GM18502 (cell line): Measurements from ENCODE around the gene S100A13.
A peak's percentile ranks its signal among the peaks of the same experiment; 100 is the strongest.

Experiments
- ATAC-seq: cut with Tn5 transposase; IDR thresholded peaks from one replicate; pipeline ENCODE4 v1.9.1; 2021; ENCODE audit warnings: mild to moderate bottlenecking; ENCODE audit not compliant: unreplicated experiment, poor library complexity

The S100A13 gene

DNA sequence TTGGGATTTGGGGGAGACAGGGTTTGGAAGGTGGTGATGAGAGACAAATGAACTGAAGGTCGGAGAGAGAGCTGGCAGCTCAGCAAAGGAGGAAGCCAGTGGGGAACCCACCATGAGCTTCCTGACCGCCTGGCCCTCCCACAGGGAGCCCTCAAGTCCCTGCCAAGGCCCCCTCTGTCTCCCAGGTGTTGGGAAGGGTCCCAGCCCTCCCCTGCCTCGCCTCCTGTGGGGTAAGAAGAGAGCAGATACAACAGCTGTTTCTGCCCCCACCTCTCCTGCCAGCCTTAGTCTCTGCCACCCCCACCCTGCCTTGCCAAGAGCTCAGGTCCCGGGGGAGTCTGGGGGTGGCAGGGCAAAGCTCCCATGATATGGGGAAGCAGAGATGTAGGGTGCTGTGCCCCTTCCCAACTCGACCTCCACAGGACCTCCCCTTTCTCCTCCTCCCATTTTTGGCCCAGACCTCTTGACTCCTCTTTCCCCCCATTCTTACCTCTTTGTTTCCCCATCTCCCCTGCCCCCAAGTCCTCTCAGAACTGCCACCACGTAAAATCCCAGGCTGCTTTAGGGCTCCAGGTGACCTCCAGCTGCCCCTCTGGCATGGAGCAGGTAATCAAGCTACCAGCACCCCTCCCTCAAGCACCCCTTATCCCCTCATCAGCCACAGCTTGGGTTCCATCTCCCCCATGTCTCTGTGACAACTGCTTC lies 1.5 kb upstream of the S100A13 start:
- ATAC-seq: no peak

DNA sequence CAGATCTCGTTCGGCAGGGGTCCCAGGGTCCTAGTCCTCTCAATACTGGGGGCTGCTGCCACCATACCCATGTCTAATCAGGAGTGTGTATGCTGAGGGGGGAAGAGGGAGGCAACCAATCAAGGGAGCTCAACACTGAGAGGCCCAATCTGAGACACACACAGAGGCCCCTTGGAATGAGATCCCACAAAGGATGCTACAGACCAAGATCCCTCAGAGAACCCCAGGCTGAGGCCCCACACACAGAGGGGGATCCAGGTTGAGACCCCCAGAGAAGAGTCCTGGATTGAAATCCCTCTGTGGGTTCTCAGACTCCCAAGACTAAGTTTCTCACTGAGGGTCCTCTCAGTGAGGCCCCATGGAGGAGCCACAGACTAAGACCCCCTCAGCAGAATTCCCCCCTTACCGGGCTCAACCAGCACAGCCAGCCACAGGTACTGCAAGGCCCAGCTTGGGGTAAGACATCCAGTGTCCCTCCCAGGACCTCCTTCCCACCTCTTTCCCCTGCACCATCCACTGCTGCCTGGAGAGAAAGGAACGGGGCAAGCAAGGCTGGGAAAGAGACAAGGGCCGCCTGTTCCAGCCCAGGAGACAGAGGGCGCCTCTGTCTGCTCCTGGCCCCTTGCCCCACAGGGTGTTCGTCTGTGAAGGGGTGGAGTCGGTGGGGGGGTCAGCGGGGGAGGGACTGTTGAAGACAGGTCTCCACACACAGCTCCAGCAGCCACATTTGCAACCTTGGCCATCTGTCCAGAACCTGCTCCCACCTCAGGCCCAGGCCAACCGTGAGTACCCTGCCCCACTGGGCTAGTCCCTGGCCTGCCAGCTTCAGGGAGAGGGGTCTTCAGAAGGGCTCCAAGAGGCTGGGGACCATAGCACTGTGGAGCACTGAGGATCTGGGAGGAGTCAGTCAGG lies 666 bp upstream of the S100A13 start, which contains the start of gene S100A1:
TSS of gene S100A1 (plus strand) at position 720 of the 912 bp plus-strand sequence. CDS start 2,088 bp downstream, outside the sequence.
- ATAC-seq: no peak

DNA sequence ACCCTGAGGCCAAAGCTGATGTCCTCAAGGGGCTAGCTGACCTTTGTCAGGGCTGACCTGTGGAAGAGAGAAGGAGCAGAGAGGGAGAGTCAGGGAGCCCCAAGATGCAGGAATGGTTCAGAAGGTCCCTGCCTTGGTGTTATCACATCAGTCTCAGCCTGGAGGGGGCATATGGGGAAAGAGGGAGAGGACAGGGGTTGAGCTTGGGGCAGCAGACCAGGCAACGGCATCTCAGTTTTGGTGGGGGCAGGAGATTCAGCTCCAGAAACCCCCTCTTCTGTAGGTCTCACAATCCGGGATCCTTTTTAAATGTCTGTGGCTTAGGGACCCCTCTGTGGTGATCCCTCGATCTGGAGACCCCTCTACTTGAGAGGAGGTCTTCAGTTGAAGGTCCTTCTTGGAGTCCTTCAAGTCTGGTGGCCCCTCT lies 815 bp downstream of the S100A13 start:
- ATAC-seq: no peak

DNA sequence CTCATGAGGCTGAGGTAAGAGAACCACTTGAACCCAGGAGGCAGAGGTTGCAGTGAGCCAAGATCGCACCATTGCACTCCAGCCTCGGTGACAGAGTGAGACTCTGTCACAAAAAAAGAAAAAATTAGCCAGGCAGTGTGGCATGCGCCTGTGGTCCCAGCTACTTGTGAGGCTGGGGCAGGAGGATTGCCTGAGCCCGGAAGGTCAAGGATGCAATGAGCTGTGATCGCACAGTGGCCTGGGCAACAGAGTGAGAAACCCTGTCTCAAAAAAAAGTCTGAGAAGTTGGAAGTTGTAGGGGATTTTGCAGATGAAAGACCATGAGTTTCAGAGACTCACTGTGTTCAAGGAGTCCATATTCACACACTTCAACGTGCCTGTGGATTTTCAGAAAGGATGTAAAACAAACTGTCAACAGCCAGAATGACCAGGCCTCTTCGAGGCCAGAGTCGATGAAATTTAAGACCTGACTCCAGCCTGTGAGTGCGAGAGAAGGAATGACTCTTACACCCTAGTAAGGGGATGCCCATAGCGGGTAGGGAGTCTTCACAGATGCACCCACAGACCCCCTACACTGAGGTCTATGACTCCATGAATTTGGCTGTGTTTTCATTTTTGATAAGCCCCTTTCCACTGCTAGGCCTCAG lies 2.2 kb downstream of the S100A13 start:
- ATAC-seq: no peak

DNA sequence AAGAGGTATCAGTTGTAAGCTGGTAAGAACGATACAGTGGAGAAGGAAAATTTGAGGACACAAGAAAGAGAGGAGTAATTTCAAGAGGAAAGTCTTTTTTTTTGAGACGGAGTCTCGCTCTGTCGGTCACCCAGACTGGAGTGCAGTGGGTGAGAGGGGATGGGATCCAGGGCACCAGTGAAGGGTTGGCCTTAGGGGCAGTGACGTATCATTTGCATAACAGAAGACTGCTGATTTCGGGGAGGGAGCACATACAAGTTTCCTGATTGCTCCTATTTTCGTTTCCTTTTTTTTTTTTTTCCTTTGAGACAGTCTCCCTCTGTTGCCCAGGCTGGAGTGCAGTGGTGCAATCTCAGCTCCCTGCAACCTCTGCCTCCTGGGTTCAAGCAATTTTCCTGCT lies 4.2 kb downstream of the S100A13 start:
- no peak for ATAC-seq

DNA sequence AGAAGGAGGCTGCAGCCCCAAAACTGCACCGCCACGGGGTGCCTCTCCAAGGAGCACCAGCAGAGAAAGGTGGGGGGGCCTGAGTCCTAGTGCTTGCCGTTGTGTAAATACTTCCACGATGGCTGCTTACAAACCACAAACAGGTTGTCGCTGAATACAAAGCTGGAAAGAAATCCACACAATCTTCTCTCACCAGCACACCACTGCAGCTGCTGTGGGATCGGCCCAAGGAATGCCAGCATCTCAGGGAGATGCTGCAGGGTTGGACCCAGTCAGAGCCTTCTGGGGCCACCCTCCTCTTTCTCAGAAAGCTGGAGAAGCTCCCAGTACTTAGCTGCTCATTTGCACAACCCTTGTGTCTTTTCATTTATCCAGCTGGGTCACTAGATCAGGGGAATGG lies 8.1 kb downstream of the S100A13 start:
- ATAC-seq: no peak

DNA sequence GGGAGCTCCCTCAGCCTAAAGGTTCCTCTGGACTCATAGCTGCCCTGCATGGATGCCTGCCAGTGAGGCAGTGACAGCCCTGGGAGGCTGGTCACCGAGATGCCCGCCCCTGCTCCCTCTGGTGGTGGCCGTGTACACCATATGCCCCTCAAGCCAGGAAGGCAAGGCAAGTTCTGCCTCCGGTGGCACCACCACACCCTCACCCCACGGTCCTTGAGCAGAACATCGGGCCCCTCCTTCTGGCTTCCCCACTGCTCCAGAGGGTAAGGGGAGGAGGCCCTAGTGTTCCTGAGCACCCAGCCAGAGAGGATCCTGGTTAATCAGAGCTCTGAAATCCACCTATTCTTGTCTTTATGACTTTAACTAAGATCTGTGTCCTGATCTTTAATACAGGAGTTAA lies 9.6 kb downstream of the S100A13 start:
- peak; percentile 63 for ATAC-seq

DNA sequence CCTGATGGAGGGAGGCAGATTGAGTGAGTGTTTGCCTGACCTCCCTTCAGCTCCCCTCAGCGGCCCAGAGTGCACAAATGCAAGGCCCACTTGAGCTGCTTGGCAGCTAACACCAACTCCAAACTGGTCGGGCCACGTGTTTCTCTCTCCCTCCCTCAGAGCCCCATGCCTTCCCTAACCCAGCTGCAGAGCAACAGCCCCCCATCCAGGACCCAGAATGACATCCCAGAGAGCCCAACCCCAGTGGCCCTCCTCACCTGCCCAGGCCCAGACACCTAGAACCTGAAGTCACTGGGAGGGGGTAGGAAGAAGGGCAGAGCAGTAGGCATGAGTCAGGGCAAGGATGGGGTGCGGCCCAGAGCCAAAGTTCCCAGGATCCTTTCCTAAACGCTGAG lies 10.4 kb downstream of the S100A13 start:
- ATAC-seq: no peak

DNA sequence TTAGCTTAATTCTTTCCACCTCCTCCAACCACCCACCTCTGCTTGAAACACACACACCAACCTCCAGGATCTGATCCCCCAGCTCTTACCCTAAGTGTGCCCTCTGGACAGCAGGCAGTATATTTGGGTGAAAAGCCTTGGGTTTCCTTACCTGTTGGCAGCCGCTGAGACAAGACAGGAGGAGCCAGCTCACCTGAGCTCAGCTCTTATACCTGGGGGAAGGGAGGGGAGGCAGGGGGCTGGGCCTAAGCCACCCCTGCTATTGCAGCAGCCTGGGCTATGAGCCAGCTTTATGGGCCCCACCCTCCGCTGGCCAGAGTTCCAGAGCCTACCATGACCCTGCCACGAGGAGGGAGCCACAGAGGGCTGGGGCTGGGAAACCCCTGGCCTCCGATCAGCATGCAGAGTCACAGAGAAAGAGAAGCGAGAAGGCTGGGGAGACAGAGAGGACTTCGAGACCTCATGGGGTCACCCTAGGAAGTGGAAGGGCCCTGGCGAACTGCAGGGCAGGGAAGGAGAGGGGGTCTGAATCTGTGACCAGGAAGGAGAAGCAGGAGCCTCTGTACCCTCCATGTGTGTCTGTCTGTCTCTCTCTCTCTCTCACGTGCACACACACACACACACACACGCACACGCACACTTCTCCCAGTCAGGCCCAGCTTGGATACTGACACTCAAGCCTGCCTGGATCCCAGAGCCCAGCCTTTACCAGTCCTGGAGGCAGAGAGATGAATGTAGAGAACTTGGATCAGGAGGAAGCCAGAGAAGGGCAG lies 11.0 kb downstream of the S100A13 start, which contains the start of gene S100A14:
TSS of gene S100A14 (minus strand) at position 182 of the 773 bp plus-strand sequence. CDS start 467 bp downstream, outside the sequence.
- ATAC-seq: no peak

DNA sequence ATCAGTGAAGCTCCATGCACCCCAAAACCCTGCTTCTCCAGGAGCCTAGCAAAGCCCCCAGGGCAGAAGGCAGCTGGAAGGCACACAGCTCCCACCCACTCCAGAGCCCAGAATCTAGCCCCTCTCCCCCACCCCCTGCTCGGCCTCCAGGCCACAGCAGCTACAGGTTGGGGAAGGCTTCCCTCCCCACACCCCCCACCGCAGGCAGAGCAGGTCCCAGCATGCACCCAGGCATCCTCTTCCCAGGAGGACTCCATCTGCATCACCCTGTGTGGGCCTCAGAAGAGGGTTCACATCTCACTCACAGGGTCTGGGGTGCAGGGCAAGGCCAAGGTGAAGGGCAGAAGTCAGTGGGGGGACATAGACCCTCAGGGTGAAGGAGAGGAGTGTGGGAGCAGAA lies 11.9 kb downstream of the S100A13 start:
- ATAC-seq: no peak

DNA sequence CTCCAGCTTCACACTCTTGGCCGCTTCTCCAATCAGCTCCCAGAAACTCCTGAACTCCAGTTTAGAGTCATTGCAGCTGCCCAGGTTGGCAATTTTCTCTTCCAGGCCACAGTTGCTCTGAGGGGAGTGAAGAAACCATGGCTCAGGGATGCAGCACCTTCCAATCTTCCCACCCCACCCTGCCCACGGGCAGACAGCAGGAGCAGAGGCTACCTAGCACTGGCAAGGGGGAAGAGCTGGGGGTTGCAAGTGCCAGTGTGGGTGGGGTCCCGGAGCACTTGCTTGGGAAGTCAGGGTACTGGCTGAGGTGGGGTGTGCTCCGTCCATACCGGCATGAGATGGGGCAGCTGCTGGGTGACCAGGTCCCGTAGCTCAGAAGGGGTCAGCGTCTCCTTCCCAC lies 12.4 kb downstream of the S100A13 start:
- no peak for ATAC-seq

DNA sequence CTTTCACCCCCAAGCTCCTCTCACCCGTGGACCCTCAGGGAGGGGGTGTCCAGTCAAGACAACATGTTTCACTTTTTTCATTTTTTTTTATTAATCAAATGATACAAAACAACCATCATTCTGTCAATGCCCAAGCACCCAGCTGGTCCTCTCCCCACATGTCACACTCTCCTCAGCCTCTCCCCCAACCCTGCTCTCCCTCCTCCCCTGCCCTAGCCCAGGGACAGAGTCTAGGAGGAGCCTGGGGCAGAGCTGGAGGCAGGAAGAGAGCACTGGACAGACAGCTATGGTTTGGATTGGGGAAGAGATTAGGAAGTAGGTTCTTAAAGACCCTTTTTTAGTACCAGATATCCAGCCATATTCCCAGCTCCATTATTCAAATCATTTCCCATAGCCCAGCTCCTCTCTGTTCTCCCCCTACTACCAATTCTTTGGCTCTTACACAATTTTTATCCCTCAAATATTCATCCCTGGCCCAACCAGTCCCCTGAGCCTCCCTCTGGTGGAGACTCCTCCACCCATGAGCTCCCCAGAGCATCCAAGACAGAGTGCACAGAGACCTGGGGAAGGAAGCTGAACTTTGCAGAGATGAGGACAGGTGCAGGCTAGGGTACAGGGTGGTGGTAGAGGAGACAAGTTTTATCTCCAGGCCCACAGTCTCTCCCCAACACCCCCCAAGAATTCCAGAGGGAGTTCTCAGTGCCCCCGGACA lies 13.0 kb downstream of the S100A13 start:
- no peak for ATAC-seq

DNA sequence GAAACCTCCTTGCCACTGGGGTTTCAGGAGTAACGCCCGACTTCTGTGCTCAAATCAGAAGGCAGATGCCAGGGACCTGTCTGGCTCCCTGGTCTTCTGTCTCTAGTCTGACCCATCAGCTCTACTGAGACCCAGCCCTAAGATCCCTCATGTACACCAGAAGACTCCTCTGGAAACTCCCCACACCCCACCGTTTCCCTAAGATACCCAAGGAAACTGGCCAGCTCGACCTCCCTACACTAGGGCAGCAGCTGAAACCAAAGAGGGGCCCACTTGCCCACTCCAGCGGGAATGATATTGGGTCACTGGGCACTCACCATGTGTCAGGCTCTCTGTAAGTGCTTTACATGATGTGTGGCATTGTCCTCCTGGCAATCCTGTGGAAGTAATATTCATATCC lies 13.9 kb downstream of the S100A13 start:
- no peak for ATAC-seq

DNA sequence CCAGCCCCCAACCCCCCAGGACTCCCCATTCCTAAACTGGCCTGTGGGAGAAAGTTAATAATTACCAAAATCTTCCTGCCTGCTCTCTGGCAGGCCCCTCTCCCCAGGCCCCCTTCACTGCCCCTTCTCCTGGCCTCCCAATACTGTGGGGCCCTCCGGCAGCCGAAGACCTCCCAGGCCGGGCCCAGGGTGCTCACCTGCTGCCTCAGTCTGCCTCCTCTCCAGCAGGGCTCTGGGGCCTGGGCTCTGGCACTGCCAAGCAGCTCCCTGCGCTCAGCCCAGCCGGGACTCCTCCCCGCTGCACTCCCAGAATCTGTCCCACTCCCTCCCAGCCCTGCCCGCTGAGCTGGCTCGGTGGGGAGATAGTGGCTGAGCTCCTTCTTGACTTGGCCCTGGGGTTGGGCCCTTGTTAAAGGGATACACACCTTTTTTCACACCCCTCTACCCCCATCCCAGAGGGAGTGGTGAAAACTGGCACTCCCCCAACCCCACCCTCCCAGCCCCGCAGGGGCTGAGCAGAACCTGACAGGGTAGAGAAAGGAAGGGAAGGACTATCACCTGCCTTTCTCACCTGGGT lies 14.5 kb downstream of the S100A13 start, which contains the start of gene S100A16:
TSS of gene S100A16 (minus strand) at position 383 of the 577 bp plus-strand sequence. CDS start 4,986 bp downstream, outside the sequence.
- no peak for ATAC-seq

DNA sequence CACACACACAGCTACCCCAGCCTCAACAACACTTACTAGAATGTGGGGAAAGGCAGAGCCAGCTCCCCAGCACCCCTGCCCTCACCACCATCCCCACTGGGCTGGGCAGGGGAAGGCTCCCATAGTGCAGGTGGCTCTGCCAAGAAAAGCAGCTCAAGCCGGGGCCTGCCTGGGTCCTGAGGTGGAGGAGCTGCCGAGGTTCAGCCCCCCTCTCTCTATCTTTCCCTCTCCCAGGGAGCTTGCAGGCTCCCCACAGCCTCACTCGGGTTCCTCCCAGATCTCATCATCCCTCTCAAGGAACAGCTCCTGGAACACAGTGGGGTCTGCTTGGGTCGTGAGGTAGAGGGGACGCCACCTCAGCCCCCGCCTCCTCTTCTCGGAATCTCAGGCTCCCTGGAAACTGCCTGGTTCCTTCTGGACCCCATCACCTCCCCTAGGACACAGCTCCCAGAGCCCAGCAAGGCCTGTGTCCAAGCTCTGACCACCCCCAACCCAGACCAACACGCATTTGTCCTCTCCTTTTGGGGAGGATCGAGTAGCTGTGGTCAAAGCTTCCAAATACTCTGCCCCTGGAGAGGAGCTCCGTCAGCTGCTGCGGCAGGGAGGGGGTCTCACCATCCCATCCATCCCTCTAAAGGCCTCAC lies 15.1 kb downstream of the S100A13 start:
- no peak for ATAC-seq

DNA sequence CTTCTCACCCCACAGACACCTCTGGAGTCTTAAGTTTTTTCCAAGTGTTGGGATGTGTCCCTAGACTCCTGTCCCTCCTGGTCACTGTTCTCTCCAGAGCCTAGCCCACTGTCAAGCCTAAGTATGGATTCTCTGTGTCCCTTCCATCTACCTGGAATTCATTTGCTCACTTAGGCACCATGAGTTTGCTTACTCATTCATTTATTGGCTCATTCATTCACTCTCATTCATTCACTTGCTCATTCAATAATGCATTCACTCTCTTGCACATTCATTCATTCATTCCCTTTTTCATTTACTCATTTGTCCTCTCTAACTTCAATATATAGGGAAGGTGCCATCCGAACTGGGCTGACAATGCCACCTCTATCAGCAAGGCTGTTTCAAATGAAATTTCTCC lies 15.9 kb downstream of the S100A13 start:
- no peak for ATAC-seq

DNA sequence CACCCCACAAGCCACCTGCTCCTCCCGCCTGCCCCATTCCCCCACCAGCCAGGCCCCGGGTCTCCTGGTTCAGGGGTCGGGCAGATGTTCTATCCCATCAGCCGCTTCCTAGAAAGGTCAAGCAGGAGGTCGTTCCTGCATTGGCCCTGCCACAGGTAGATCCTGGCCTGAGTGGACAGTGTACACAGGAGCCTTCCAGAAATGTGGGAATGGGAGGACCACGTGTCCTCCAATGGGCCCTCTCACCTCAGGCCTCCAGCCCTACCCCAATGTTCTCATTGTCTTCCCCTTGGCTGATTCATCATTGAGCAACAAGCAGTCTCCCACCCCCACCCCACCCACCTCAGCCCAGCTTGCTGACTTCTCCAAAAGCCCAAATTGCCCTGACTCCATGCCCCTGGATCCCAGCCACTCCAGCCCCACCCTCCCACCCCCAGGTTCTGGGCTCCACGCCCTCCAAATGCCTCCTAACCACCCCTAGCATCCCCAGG lies 16.4 kb downstream of the S100A13 start:
- ATAC-seq: no peak

DNA sequence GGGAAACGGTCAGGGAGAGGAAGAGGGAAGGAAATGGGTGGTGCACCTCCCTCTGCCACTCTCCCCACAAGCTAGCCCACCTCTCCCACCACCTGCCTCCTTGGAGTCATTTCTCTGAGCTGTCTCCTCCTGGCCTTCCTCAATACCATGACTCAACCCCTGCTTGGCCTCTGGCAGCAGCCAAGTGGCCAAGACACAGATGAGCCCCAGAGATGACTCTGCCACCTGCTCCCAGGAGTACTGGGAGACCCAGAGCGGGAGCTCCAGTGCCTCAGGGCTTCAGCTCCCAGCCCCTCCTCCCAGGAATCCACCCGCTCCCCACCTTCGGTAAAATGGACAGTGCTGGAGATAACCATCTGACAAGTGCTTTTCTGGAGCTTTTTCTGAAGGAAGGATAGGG lies 17.0 kb downstream of the S100A13 start:
- ATAC-seq: no peak

DNA sequence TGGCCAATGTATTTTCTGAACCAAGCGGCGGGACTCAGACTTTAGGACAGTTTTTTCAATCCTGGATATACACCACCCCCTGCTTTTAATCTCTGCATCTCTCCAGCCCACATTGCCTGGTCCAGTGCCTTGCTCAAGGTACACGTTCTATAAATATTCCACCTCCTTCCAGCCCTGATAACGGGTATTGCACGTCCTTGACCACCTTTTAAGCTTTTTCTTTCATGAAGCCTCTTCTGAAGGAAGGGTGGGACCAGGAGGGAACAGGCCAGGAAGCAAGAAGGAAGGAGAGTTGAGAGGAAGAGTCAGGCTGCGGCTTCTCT lies 17.8 kb downstream of the S100A13 start:
- ATAC-seq: no peak
